H9 (cell line): ENCODE measurements around the gene AJAP1. TPM values are rescaled to one million over a fixed set of nuclear protein-coding genes. Genes with fewer than 3 reads are reported as not detected.

Experiments
- DNase-seq: peaks from one replicate; pipeline ENCODE4 v3.0.0-alpha.2; 2017
- H2AFZ ChIP-seq: one replicate; pipeline ENCODE4 v1.6.1; 2013; ENCODE audit warnings: mild to moderate bottlenecking, low read length, control low read depth, moderate library complexity
- H2AK5ac ChIP-seq: 2 replicates; pipeline ENCODE4 v1.6.1; 2013; ENCODE audit warnings: low read length, control low read depth, mixed read lengths; ENCODE audit not compliant: insufficient read length
- H2BK120ac ChIP-seq: one replicate; pipeline ENCODE4 v1.6.1; 2013; ENCODE audit warnings: low read depth, mild to moderate bottlenecking, low read length, control low read depth, inconsistent platforms; ENCODE audit not compliant: poor library complexity, severe bottlenecking
- H2BK12ac ChIP-seq: 2 replicates; pipeline ENCODE4 v1.6.1; 2013; ENCODE audit warnings: low read length, control low read depth, mixed read lengths, low read depth; ENCODE audit not compliant: insufficient read length
- H2BK15ac ChIP-seq: 2 replicates; pipeline ENCODE4 v1.6.1; 2013; ENCODE audit warnings: low read depth, low read length, control low read depth
- H2BK20ac ChIP-seq: one replicate; pipeline ENCODE4 v1.6.1; 2013; ENCODE audit warnings: low read depth, mild to moderate bottlenecking, low read length, control low read depth, inconsistent platforms; ENCODE audit not compliant: poor library complexity, severe bottlenecking
- H2BK5ac ChIP-seq: 2 replicates; pipeline ENCODE4 v1.6.1; 2013; ENCODE audit warnings: low read length, control low read depth, mixed read lengths; ENCODE audit not compliant: insufficient read length
- H3K14ac ChIP-seq: 2 replicates; pipeline ENCODE4 v1.6.1; 2013; ENCODE audit warnings: low read length, control low read depth; ENCODE audit not compliant: insufficient read depth
- H3K18ac ChIP-seq: 2 replicates; pipeline ENCODE4 v1.6.1; 2013; ENCODE audit warnings: low read depth, mild to moderate bottlenecking, mixed read lengths, low read length, control low read depth; ENCODE audit not compliant: insufficient read length
- H3K23ac ChIP-seq: 2 replicates; pipeline ENCODE4 v1.6.1; 2013; ENCODE audit warnings: low read length, control low read depth, mixed read lengths, low read depth; ENCODE audit not compliant: insufficient read length
- H3K23me2 ChIP-seq: 2 replicates; pipeline ENCODE4 v1.6.1; 2013; ENCODE audit warnings: low read depth, mild to moderate bottlenecking, mixed read lengths, low read length, control low read depth; ENCODE audit not compliant: insufficient read length, poor library complexity, severe bottlenecking
- H3K27ac ChIP-seq: 2 replicates; pipeline ENCODE4 v1.5.1; 2013; ENCODE audit warnings: low read length, control low read depth, mixed read lengths, low read depth; ENCODE audit not compliant: insufficient read length
- H3K27me3 ChIP-seq: 2 replicates; pipeline ENCODE4 v1.6.1; 2013; ENCODE audit warnings: low read length, control low read depth, inconsistent platforms; ENCODE audit not compliant: insufficient read depth
- H3K4ac ChIP-seq: 2 replicates; pipeline ENCODE4 v1.6.1; 2013; ENCODE audit warnings: low read depth, mild to moderate bottlenecking, control low read depth, inconsistent platforms, low read length, moderate library complexity
- H3K4me1 ChIP-seq: 2 replicates; pipeline ENCODE4 v1.6.1; 2013; ENCODE audit warnings: low read length, control low read depth, inconsistent platforms; ENCODE audit not compliant: insufficient read depth
- H3K4me2 ChIP-seq: 2 replicates; pipeline ENCODE4 v1.6.1; 2013; ENCODE audit warnings: low read length, control low read depth, mixed read lengths; ENCODE audit not compliant: insufficient read length, insufficient read depth
- H3K56ac ChIP-seq: 2 replicates; pipeline ENCODE4 v1.6.1; 2013; ENCODE audit warnings: low read depth, mild to moderate bottlenecking, mixed read lengths, low read length, control low read depth; ENCODE audit not compliant: insufficient read length
- H3K79me1 ChIP-seq: 2 replicates; pipeline ENCODE4 v1.6.1; 2013; ENCODE audit warnings: low read depth, mild to moderate bottlenecking, moderate library complexity, low read length, control low read depth, inconsistent platforms; ENCODE audit not compliant: insufficient read depth, poor library complexity, severe bottlenecking
- H3K79me2 ChIP-seq: 2 replicates; pipeline ENCODE4 v1.6.1; 2013; ENCODE audit warnings: low read length, control low read depth, inconsistent platforms; ENCODE audit not compliant: insufficient read depth
- H3K9ac ChIP-seq: 2 replicates; pipeline ENCODE4 v1.6.1; 2013; ENCODE audit warnings: low read length, control low read depth, mixed read lengths; ENCODE audit not compliant: insufficient read length; ENCODE audit errors: extremely low read depth
- H3K9me3 ChIP-seq: one replicate; pipeline ENCODE4 v1.6.1; 2013; ENCODE audit warnings: low read depth, low read length, inconsistent platforms; ENCODE audit not compliant: control insufficient read depth
- H3T11ph ChIP-seq: one replicate; pipeline ENCODE4 v1.6.1; 2013; ENCODE audit warnings: mild to moderate bottlenecking, low read length, control low read depth, inconsistent platforms
- H4K20me1 ChIP-seq: one replicate; pipeline ENCODE4 v1.6.1; 2013; ENCODE audit not compliant: control insufficient read depth, insufficient read length, insufficient read depth
- H4K5ac ChIP-seq: 2 replicates; pipeline ENCODE4 v1.6.1; 2013; ENCODE audit warnings: low read depth, mild to moderate bottlenecking, mixed read lengths, low read length, control low read depth; ENCODE audit not compliant: insufficient read length
- H4K8ac ChIP-seq: replicated peaks from 2 replicates; pipeline ENCODE4 v1.6.1; 2013; ENCODE audit warnings: low read length, control low read depth, mixed read lengths, low read depth; ENCODE audit not compliant: insufficient read length
- H4K91ac ChIP-seq: 2 replicates; pipeline ENCODE4 v1.6.1; 2013; ENCODE audit warnings: low read depth, mild to moderate bottlenecking, moderate library complexity, mixed read lengths, low read length, control low read depth; ENCODE audit not compliant: insufficient read length
- H3K27ac Mint-ChIP-seq, 3 experiments: 2 replicates in 2 of 3; 3 replicates in 1 of 3; pipeline ENCODE4 v1.8.0; 2020 to 2021; ENCODE audit warnings: mixed read lengths in 3 of 3, mild to moderate bottlenecking in 1 of 3, moderate library complexity in 1 of 3
- H3K27me3 Mint-ChIP-seq: 2 replicates; pipeline ENCODE4 v1.8.0; 2021; ENCODE audit warnings: low read depth, mild to moderate bottlenecking, moderate library complexity, mixed read lengths
- H3K36me3 Mint-ChIP-seq, 3 experiments: 2 replicates in 2 of 3; 3 replicates in 1 of 3; pipeline ENCODE4 v1.8.0; 2020 to 2021; ENCODE audit warnings: low read depth in 3 of 3, mixed read lengths in 3 of 3; ENCODE audit not compliant: insufficient read depth in 1 of 3
- H3K4me1 Mint-ChIP-seq, 2 experiments: 2 replicates each; pipeline ENCODE4 v1.8.0; 2020; ENCODE audit warnings: mixed read lengths in 2 of 2
- H3K4me3 Mint-ChIP-seq, 2 experiments: 2 replicates in 1 of 2; 3 replicates in 1 of 2; pipeline ENCODE4 v1.8.0; 2020 to 2021; ENCODE audit warnings: mild to moderate bottlenecking in 2 of 2, mixed read lengths in 2 of 2, moderate library complexity in 1 of 2
- H3K9me3 Mint-ChIP-seq, 2 experiments: 2 replicates in 1 of 2; 3 replicates in 1 of 2; pipeline ENCODE4 v1.8.0; 2020; ENCODE audit warnings: mild to moderate bottlenecking in 2 of 2, mixed read lengths in 2 of 2, moderate library complexity in 1 of 2
- CTCF ChIP-seq: fragments of 200-600 bp; sonication (generic); conservative IDR thresholded peaks from 3 replicates; pipeline ENCODE4 v1.8.0; 2021; ENCODE audit warnings: antibody characterized with exemption, mild to moderate bottlenecking
- WGBS: extraction: QIAGEN DNeasy Blood & Tissue Kit; methylation state at CpG from one replicate; pipeline ENCODE4 v1.1.7; 2013; ENCODE audit warnings: missing lambda C conversion rate, low lambda C conversion rate, mixed read lengths; ENCODE audit not compliant: insufficient read length; ENCODE audit errors: extremely low coverage; 5-methylcytosine and 5-hydroxymethylcytosine counted together
- total RNA-seq: library from RNA; stranded (reverse); gene quantifications from 2 replicates; pipeline ENCODE4 v1.2.1, GENCODE V29; 2021

AJAP1 gene
- total RNA-seq, 1 experiment from 2014 or later = 8.6 TPM

GRCh38 chr1:4711416-4712275 lies 57.2 kb downstream of the AJAP1 start:
- H3K9me3 ChIP-seq = no peaks in the 10 kb centered on the region
- no peak overlapping the region for H4K91ac ChIP-seq
- peaks cover 2% of the 10 kb centered on the region; the same call in 1 of the 2 replicates for H3K79me2 ChIP-seq
- H4K20me1 ChIP-seq = peaks cover 4% of the 10 kb centered on the region
- no peak overlapping the region for H3K9ac ChIP-seq
- Mint-ChIP-seq H3K27me3 (peaks cover 54% of the 10 kb centered on the region), H3K36me3 (peaks cover 10 to 13% (median 12%) of the 10 kb centered on the region in 3 experiments; a peak in 6 of 7 replicates), H3K9me3 (peaks cover 5 to 12% of the 10 kb centered on the region in 2 experiments), H3K4me1 (peaks cover 38 to 45% of the 10 kb centered on the region in 2 experiments), H3K4me3 (peak overlapping the region; percentile 49 to 71; a peak in 4 of 5 replicates), H3K27ac (no peak overlapping the region)
- H3K27ac ChIP-seq = no peak overlapping the region
- H3K4me1 ChIP-seq = peaks cover 4% of the 10 kb centered on the region; the same call in 1 of the 2 replicates
- H3K23me2 ChIP-seq = no peaks in the 10 kb centered on the region
- H3K4ac ChIP-seq = no peak overlapping the region
- no peak for TF ChIP-seq CTCF
- H4K8ac ChIP-seq = no peak overlapping the region
- no peaks in the 10 kb centered on the region for H3K79me1 ChIP-seq
- H2BK120ac ChIP-seq = no peak overlapping the region
- no peak overlapping the region for H3K18ac ChIP-seq
- H3K56ac ChIP-seq = no peak overlapping the region
- H3T11ph ChIP-seq = no peak overlapping the region
- DNase-seq = peak; percentile 67
- no peak overlapping the region for H2BK5ac ChIP-seq
- no peak overlapping the region; the same call in 1 of the 2 replicates for H3K14ac ChIP-seq
- H2BK12ac ChIP-seq = no peak overlapping the region
- peaks cover 2% of the 10 kb centered on the region; the same call in 1 of the 2 replicates for H3K27me3 ChIP-seq
- no peak overlapping the region for H3K23ac ChIP-seq
- no CpG with 5 or more reads among the region's 66 CpGs for WGBS
- H2AFZ ChIP-seq = no peak overlapping the region
- no peak overlapping the region for H2BK20ac ChIP-seq
- peak overlapping the region; percentile 54 for H3K4me2 ChIP-seq
- H2AK5ac ChIP-seq = no peak overlapping the region
- H2BK15ac ChIP-seq = no peak overlapping the region
- no peak overlapping the region for H4K5ac ChIP-seq
